GM18870 (cell line): ENCODE measurements around the gene AKIP1.
"Not testable (repeated sequence)": the region's sequence is repeated elsewhere in the genome, so short reads cannot be mapped to it uniquely, and the experiment has no call there.

ENCODE experiments used
- ATAC-seq: cut with Tn5 transposase; IDR thresholded peaks from one replicate; pipeline ENCODE4 v1.9.1; 2021; ENCODE audit warnings: moderate library complexity; ENCODE audit not compliant: unreplicated experiment

AKIP1 gene, protein sequence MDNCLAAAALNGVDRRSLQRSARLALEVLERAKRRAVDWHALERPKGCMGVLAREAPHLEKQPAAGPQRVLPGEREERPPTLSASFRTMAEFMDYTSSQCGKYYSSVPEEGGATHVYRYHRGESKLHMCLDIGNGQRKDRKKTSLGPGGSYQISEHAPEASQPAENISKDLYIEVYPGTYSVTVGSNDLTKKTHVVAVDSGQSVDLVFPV

DNA sequence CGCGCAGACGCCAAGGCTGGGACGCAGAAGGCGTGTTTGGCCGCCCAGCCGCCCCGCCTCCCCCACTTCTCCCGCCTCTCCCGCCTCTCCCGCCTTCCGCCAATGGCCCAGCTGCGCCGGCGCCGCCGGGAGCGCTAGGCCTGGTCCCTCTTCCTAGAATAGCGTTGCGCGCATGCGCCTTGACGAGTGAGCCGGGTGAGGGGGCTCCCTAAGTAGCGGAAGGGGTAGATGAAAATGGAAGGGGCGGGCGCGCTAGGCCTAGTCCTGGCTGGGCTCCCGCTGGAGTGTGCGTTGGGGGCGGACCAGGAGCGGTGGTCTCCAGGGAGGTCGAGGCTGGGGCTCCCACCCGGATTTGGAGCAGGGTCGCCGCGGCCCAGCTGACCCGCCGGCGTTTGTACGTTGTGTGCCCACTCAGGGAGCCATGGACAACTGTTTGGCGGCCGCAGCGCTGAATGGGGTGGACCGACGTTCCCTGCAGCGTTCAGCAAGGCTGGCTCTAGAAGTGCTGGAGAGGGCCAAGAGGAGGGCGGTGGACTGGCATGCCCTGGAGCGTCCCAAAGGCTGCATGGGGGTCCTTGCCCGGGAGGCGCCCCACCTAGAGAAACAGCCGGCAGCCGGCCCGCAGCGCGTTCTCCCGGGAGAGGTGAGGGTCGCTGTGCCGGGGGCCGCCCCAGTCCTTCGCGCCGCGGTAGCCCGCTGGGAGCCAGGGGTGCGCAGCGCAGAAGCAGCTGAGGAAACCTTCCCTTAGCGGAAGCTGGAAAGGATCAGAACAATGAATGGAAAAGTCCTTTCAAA lies at the start of gene AKIP1:
AKIP1 (plus strand) TSS at position 161 of the 795 bp plus-strand sequence; CDS start at position 422, 261 bp downstream.
- peak; percentile 54 for ATAC-seq

DNA sequence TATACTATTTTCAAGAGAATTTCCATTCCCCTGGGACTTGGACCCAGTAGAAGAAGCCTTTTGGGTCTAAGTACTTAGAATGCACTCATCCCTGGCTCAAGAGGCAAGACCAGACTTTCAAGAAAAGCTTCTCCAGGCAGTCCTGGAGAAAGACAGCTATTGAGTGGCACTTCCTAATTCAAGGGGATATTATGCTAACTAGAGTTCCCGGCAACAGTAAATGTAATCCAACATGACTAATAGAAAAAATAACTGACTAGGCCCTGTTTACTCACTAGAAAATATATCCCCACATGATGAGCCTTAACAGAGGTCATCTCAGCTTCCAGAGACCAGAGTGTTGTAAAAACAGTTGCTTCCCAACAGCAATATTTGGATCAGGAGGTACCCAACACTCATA lies 47.2 kb upstream of the AKIP1 start:
- ATAC-seq, result no peak

DNA sequence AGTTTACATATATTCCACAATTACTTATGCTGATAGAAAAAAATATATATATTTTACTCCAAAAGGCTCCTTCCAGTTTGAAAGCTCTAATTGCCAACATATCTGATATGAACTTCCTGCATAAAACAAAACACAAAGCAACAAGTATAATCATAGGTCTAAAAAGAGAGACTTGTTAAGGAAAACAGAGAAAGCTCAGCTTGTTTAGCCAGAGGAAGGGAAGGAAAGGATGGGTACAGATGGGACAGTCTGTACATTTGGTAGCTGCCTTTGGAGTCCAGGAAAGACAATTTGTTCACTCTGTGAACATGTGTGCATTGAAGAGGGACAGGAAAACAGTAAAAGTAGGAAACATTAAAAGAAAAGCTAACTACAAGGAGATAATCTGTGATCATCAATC lies 45.7 kb upstream of the AKIP1 start:
- ATAC-seq, result no peak

DNA sequence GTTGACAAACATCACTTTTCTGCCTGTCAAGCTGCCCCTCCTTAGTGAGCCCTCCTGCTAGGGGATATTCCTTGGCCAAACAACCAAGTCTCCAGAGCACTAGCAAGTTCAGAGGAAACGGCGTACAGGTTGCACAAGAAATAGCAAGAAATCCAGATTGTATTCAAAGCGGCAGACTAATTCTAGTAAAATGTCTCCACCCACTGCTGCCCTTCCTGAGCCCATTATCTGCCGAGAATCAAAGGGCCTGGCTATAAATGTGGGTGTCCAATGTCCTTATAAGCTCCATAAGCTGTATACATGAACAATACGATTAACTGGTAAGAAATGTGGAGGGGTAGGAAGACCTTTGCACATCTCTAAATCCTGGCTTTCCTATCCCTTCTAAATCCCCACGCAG lies 44.0 kb upstream of the AKIP1 start:
- ATAC-seq, result no peak

DNA sequence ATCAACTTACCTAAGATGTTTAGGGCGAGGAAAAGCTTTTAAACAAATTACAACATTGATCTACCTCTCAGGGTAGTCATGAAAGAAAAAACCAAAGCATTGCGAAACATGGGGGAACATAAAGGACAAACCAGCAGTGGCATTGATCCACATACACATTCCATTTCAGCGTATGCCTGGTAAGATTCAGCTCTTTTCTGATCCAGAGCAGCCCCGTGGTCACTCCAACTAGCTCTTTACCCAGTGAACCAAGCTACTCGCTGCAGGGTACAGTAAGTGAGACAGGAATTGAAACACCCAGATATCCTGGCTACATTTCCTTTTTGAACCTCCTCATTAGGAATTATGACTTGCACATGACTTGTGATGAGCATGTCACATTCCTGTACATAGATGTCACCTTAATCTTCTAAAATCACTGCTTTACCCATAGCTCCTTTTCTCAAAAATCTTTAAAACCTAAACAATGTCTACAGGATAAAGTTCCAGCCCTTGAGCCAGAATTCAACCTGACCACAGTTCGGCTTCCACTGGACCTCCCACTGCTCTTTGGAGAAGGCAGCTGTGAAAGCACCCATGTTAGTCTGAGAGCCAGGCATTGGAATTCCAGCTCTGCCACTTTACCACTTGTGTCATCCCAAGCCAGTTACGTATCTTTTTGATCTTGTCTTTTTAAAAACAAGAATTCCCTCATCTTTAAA lies 42.9 kb upstream of the AKIP1 start:
- no peak for ATAC-seq

DNA sequence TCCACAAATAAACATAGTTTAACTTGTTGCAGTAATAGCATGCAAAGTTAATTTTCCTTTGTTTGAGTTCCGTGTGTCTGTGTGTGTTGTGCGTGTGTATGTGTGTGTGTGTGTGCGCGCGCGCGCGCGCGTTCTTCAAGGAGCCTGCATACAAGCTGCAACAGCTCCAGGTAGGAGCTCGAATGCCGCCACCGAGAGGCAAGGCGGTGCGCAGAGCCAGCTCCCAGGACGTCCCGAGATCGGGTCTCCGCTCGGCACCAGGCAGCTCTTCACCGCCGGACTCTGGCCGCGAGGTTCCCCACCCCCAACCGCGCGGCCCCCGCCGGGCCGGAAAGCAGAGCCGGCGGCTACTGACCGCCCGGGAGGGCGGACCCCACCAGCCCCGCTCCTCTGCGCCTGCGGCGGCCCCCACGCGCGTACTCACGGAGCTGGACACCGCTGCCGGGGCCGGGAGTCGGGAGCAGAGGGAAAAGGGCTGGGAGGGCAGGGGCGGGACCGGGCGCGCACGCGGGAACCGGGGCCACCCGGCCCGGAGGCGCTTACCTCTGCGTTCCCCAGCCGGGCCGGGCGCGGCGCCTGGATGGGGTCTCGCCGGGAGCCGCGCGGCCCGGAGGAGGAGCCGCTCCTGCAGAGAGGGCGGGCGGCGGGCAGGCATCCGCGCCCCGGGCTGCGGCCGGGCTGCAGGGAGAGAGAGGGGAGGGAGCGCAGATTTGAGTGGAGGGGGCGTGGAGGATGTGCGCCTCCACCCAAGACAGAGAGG lies 40.4 kb upstream of the AKIP1 start:
- no peak for ATAC-seq

DNA sequence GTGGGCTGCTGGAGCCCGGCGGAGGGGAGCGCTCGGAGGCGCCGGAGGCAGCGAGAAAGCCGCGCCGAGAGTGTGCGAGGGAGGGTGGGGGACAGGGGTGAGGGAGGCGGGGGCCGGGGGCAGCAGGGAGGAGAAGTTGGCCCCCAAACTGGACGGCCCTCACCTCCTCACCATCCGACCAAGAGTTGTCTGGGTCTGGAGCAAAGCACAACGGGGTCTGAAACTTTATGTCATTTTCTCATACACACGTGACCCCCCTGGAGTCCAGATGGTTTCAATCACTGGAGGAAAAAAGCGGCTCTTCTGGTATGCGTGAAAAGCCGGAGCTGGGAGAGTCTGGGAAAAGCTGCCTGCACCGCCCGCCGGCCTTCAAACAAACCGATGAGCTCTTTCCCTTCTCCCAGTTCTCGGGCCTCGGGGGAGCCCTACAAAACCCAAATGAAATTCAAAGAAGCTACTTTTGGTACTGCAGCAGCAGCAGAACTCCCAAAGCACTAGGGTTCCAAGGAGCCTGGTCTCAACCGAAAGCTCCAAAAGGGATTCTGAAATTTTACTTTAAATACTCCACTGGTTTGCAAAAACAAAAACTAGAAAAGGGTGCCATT lies 39.7 kb upstream of the AKIP1 start:
- ATAC-seq, result no peak

DNA sequence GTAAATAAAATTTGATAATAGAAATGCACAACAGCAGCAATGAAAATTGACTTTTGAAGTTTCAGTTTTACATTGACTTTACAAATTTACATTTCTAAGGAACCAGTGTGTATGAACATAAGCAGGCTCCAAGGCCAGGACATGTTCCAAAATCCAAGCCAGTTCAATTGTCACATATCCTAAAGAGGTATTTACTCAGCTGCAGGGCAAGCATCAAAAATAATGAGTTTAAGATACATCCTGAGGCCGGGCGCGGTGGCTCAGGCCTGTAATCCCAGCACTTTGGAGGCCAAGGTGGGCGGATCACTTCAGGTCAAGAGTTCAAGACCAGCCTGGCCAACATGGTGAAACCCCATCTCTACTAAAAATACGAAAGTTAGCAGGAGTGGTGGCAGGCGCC lies 39.0 kb upstream of the AKIP1 start:
- ATAC-seq, result no peak

DNA sequence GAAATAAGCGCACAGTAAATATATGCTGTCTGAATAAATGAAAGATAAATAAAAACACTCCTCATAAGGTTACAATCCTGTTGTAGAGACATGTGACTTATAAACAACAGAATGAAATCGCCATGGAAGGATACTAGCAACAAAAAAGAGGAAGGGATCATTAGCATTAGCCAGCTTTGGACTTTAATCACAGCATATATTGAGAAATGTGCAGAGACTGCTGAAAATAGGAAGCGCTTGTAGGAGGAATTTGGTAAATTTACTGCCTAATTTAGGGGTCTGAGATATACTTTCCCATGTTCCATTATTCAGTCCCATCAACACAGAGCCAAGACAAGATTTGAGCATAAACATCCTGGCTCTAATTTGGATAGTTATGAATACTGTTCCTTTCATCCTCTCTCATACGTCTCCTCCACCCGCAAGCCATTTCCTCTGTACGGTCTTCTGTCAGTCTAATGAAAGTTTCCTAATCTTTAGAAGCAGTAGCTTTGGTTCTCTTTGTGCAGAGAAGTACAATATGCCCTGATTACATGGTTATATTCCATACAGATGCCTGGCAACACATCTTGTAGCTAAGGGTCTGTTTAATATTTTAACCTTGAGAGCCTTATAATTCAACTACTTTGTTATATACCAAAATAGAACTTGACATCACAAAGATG lies 37.1 kb upstream of the AKIP1 start:
- no peak for ATAC-seq

DNA sequence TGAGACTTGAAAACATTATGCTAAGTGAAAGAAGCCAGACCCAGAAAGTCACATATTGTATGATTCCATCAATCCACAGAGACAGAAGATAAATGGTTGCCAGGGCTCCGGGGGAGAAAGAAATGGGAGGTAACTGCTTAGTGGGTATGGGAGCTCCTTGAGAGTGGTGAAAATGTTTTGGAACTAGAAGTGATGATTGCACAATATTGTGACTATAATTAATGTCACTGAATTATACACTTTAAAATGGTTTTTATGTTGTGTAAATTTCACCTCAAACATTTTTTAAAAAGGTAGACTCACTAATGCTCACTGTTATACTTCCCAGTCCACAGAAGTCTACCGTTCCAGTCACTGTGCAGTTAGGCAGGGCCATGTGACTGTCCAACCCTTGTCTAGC lies 32.2 kb upstream of the AKIP1 start:
- ATAC-seq, result no peak

DNA sequence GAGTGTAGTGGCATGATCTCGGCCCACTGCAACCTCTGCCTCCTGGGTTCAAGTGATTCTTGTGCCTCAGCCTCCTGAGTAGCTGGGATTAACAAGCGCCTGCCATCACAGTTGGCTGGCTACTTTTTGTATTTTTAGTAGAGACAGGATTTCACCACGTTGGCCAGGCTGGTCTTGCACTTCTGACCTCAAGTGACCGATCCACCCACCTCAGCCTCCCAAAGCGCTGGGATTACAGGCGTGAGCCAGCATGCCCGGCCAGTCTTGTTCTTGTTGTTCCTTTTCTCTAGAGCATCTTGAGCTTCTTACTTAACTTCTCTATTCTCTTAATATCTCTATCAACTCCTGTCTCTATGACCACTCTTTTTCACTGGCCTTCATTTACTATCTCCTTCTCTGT lies 29.4 kb upstream of the AKIP1 start:
- ATAC-seq, result not testable (repeated sequence)

DNA sequence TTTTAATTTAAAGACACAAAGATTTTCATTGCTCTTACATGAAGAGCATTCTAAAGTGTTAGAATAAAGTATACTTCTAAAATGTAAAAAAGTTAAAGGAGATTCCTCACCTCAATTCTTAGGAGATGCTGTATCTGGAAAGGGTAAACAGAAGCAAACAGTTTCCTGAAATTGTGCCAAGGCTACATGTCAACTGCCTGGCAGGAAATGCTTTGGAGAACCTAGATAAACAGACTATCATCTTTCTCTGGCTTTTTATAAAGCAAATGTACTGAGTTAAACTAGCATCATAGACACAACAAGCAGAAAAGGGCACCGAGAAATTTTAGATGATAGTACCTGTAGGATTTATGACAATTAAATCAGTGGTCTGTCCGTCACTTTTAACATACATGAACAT lies 24.7 kb upstream of the AKIP1 start:
- ATAC-seq, result no peak

DNA sequence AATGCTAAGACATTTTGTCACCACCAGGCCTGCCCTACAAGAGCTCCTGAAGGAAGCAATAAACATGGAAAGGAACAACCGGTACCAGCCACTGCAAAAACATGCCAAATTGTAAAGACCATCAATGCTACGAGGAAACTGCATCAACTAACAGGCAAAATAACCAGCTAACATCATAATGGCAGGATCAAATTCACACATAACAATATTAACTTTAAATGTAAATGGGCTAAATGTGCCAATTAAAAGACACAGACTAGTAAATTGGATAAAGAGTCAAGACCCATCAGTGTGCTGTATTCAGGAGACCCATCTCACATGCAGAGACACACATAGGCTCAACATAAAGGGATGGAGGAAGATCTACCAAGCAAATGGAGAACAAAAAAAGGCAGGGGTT lies 19.8 kb upstream of the AKIP1 start:
- not testable (repeated sequence) for ATAC-seq

DNA sequence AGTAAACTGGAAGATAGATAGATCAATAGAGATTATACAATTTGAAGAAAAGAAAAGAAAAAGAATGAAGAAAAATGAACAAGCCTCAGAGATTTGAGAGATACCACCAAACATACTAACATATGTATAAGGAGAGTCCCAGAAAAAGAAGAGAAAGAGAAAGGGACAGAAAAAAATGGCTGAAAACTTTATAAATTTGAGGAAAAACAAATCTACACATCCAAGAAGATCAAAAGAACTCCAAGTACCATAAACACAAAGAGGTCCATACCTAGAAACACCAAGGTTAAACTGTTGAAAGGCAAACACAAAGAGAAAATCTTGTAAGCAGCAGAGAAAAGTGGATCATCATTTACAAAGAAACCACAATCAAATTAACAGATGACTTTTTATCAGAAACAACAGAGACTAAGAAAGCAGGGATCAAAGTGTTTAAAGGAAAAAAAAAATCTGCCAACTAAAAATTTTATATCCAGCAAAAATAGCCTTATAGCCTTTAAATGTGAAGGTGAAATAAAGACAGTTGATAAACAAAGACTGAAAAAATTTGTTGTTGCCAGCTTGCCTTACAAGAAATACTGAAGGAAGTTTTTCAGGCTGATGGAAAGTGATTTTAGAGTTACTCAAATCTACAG lies 11.8 kb upstream of the AKIP1 start:
- no peak for ATAC-seq

DNA sequence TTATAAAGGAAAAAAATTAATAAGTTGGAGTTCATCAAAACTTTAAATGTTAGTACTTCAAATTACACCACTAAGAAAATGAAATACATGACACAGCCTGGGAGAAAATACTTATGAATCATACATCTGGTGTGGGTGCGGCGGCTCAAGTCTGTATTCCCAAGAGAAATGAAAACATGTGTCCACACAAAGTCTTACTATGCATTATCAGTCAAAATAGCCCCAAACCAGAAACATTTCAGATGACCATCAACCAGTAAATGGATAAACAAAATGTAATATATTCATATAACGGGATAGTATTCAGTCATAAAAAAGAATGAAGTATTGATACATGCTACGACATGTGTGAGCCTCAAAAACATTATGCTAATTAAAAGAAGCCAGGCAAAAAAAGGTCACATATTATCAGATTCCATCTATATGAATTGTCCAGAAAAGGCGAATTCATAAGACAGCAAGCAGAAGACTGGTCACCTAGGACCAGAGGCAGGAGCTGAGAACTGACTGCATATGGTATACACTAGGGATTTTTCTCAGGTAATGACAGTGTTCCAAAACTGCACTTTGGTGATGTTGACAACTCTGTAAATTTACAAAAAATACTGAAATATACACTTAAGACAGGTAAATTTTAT lies 5.3 kb upstream of the AKIP1 start:
- no peak for ATAC-seq

DNA sequence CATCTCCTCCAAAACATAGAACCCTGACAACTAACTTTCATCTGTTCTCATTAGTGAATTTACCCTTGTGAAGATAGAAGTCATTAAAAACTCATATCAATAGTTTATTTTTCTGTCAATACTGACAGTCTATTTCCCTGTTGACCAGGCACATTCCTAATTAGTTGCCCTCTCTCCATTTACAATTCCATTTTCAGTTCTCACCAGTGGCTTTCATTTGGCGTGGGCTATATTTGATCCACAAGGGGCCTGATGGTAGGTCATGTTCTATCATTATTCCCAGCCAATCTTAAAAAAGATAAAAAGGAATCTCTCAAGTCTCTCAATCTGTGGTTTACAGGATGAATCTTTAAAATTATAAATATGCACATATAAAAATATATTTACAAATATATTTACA lies 3.9 kb upstream of the AKIP1 start:
- ATAC-seq, result no peak

DNA sequence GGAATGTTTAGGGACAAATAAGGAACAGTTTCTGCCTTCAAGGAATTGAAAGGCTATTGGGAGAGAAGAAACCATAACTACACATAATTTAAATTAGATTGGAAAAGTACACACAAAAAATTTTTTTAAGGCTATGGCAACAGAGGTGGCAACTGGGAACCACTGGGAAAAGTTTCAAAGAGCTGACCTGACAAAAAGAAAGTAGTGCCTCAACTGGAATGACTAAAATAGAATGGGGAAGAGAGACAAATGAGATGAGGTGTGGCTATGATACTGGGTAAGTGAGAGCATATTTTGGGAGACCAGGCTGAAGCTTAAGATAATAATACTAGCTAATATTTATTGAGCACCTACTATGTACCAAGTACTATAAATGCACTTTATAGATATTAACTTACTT lies 2.9 kb upstream of the AKIP1 start:
- ATAC-seq, result no peak

DNA sequence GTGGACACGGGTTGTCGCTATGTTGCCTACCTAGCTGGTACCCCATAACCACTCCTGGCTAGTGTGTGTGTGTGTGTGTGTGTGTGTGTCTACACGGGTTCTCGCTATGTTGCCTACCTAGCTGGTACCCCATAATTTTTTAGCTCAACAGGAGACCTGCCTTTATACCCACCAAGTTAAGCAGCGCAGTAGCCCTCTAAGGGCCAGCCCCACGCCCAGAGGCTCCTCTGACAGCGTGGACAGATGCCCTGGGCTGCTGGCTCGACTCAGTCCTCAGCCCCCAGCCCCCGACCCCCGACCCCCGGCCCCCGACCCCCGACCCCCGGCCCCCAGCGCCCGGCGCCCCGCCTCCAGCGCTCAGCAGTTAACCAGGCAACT lies 351 bp upstream of the AKIP1 start:
- ATAC-seq, result no peak

DNA sequence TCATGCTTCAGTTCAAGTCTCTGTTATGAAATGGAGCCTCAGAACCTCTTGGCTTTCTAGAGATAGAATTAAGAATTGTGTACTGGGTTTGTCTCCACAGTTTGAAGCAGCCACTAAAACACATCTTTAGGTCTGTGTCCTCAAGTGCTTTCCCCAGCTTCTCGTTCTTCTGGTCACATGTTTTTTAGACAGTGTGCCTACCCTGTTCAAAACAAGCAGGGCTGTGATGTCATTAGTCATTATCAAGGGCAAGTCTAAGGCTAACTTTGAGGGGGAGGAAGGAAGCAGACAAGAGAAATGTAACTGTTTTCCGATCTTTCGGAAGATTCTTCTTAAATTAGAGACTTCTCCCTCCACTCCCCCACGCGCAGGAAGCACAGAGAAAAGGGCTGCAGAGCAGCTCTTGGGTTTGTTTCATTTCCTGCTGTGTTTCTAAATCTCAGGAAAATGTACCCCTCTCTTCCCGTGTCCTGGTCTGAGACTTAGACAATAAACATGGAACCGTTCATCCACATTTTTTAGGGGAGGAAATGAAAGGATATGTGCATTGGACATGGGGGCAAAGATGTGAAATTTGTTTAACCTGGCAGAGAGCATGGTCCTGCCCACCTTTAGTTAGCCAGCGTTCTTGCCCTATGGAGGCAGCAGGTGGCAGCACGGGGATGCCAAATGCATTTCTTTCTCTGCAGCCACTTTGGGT lies 3.1 kb downstream of the AKIP1 start:
- ATAC-seq, result no peak
